Common myeloid progenitor, CD34-positive (primary cell): ENCODE results near the gene NOTCH2.
"Not testable (repeated sequence)": the region's sequence is repeated elsewhere in the genome, so short reads cannot be mapped to it uniquely, and the experiment has no call there.

Experiments
- CTCF ChIA-PET: fragments of 350-600 bp; sonication (Branson Sonifier 250); formaldehyde crosslinking; loops from one replicate; lab custom pipeline; 2021; ENCODE audit warnings: antibody characterized with exemption; lab: Charles Lee
- POLR2A ChIA-PET: fragments of 350-600 bp; sonication (Branson Sonifier 250); formaldehyde crosslinking; loops from one replicate; lab custom pipeline; 2021; ENCODE audit warnings: antibody characterized with exemption; lab: Charles Lee
- DNase-seq, 3 donors: peaks; one replicate each; pipeline versions ENCODE4 v3.0.0 to v3.0.0-alpha.2; 2013
- H3K27ac ChIP-seq, 2 experiments: 1 replicate in 1 of 2; 2 replicates in 1 of 2; pipeline ENCODE4 v1.7.0; 2013; ENCODE audit warnings: inconsistent platforms in 2 of 2, low read length in 2 of 2, mild to moderate bottlenecking in 2 of 2, low read depth in 1 of 2, moderate library complexity in 1 of 2; ENCODE audit not compliant: severe bottlenecking in 2 of 2, insufficient read depth in 1 of 2, poor library complexity in 1 of 2
- H3K27me3 ChIP-seq, 5 experiments: replicated peaks in 2 of 5; 1 replicate in 3 of 5; 2 replicates in 2 of 5; pipeline versions ENCODE4 v1.6.1 to v1.7.0; 2013; ENCODE audit warnings: low read length in 4 of 5, mild to moderate bottlenecking in 2 of 5, moderate library complexity in 2 of 5, inconsistent platforms in 1 of 5; ENCODE audit not compliant: insufficient read depth in 5 of 5, control insufficient read depth in 4 of 5
- H3K36me3 ChIP-seq, 4 experiments: 1 replicate in 2 of 4; 2 replicates in 2 of 4; pipeline versions ENCODE4 v1.6.1 to v1.7.0; 2013; ENCODE audit warnings: low read length in 3 of 4, control low read depth in 1 of 4, mild to moderate bottlenecking in 1 of 4; ENCODE audit not compliant: control insufficient read depth in 4 of 4, insufficient read depth in 4 of 4
- H3K4me1 ChIP-seq, 4 experiments: 1 replicate in 3 of 4; 2 replicates in 1 of 4; pipeline versions ENCODE4 v1.6.1 to v1.7.1; 2013; ENCODE audit warnings: low read length in 3 of 4, mild to moderate bottlenecking in 3 of 4, control low read depth in 1 of 4, inconsistent platforms in 1 of 4, moderate library complexity in 1 of 4; ENCODE audit not compliant: control insufficient read depth in 4 of 4, insufficient read depth in 4 of 4; ENCODE audit errors: control extremely low read depth in 1 of 4
- H3K4me3 ChIP-seq, 7 experiments: 1 replicate in 4 of 7; 2 replicates in 3 of 7; pipeline versions ENCODE4 v1.5.1 to v1.7.0; 2013; ENCODE audit warnings: mild to moderate bottlenecking in 7 of 7, low read length in 6 of 7, moderate library complexity in 6 of 7, inconsistent platforms in 2 of 7, low read depth in 2 of 7, control low read depth in 1 of 7; ENCODE audit not compliant: insufficient read depth in 4 of 7, control insufficient read depth in 1 of 7; ENCODE audit errors: extremely low read depth in 1 of 7
- H3K9me3 ChIP-seq, 5 experiments: 1 replicate in 4 of 5; 2 replicates in 1 of 5; pipeline versions ENCODE4 v1.6.1 to v1.7.1; 2013; ENCODE audit warnings: low read length in 4 of 5, mild to moderate bottlenecking in 2 of 5, inconsistent platforms in 1 of 5, low read depth in 1 of 5, moderate library complexity in 1 of 5; ENCODE audit not compliant: control insufficient read depth in 4 of 5, insufficient read depth in 2 of 5; ENCODE audit errors: control extremely low read depth in 1 of 5
- WGBS: methylation state at CpG from one replicate; pipeline ENCODE4 v1.1.5; 2013; ENCODE audit not compliant: insufficient coverage; 5-methylcytosine and 5-hydroxymethylcytosine counted together

The NOTCH2 gene

GRCh38 chr1:119975582-119976254, 93.7 kb downstream of the NOTCH2 start:
- H3K27me3 ChIP-seq, H3K4me3 ChIP-seq, H3K9me3 ChIP-seq, CTCF ChIA-PET, H3K27ac ChIP-seq, POLR2A ChIA-PET, DNase-seq: not testable (repeated sequence)
- Histone ChIP-seq H3K4me1 (peaks cover 0 to 13% (median 6%) of the 10 kb centered on the region in 4 experiments), H3K36me3 (peaks cover 4 to 13% (median 8%) of the 10 kb centered on the region in 4 experiments)
- WGBS, result 100% methylated on average over 3 of the region's 5 CpGs

- peak in 2 of 3 donors; percentile 46 to 56 for DNase-seq
- H3K9me3 ChIP-seq, result no peaks in the 10 kb centered on the region
- ChIA-PET CTCF (no interaction called here), POLR2A (no interaction called here)
- H3K27me3 ChIP-seq, result no peaks in the 10 kb centered on the region
- H3K4me3 ChIP-seq, result no peak overlapping the region
- H3K27ac ChIP-seq, result no peak overlapping the region
- peaks cover 0 to 13% (median 6%) of the 10 kb centered on the region in 4 experiments for H3K4me1 ChIP-seq
- H3K36me3 ChIP-seq, result peaks cover 4 to 15% (median 10%) of the 10 kb centered on the region in 4 experiments
- 100% methylated on average over 2 of the region's 2 CpGs for WGBS
Measured at GRCh38 chr1:119975006-119975405, 94.5 kb downstream of the NOTCH2 start.

GRCh38 chr1:119974013-119974412, 95.4 kb downstream of the NOTCH2 start:
- H3K4me1 ChIP-seq, result peaks cover 0 to 13% (median 5%) of the 10 kb centered on the region in 4 experiments
- H3K27ac ChIP-seq, result no peak overlapping the region
- H3K4me3 ChIP-seq, result no peak overlapping the region
- CTCF ChIA-PET, result interaction anchor here (0.7 to 1.6 kb wide), 2 partner anchors 13 to 24 kb away, joined by 3 to 6 read pairs; no protein-coding TSS in a partner anchor
- no peak for DNase-seq
- peaks cover 11 to 23% (median 12%) of the 10 kb centered on the region in 4 experiments for H3K36me3 ChIP-seq
- POLR2A ChIA-PET, result no interaction called here
- no peaks in the 10 kb centered on the region for H3K9me3 ChIP-seq
- H3K27me3 ChIP-seq, result no peaks in the 10 kb centered on the region

GRCh38 chr1:119971710-119972570, 97.5 kb downstream of the NOTCH2 start:
- DNase-seq, result no peak
- H3K27ac ChIP-seq, result no peak overlapping the region
- 96% methylated on average over 4 of the region's 4 CpGs for whole genome bisulfite sequencing
- no peaks in the 10 kb centered on the region for H3K27me3 ChIP-seq
- no peak overlapping the region for H3K4me3 ChIP-seq
- no peaks in the 10 kb centered on the region for H3K9me3 ChIP-seq
- H3K4me1 ChIP-seq, result peaks cover 2 to 13% (median 6%) of the 10 kb centered on the region in 4 experiments
- peaks cover 16 to 32% (median 21%) of the 10 kb centered on the region in 4 experiments for H3K36me3 ChIP-seq
- ChIA-PET CTCF (interaction anchor here (1.2 to 1.4 kb wide), 2 partner anchors 10 to 12 kb away, joined by 3 to 4 read pairs; no protein-coding TSS in a partner anchor), POLR2A (no interaction called here)

- Histone ChIP-seq H3K9me3 (no peaks in the 10 kb centered on the region), H3K4me1 (peaks cover 0 to 10% (median 6%) of the 10 kb centered on the region in 4 experiments), H3K27ac (no peak overlapping the region), H3K27me3 (no peaks in the 10 kb centered on the region), H3K4me3 (no peak overlapping the region), H3K36me3 (peaks cover 36 to 56% (median 42%) of the 10 kb centered on the region in 4 experiments)
- CTCF ChIA-PET, result interaction anchor here (0.6 to 2.8 kb wide), 14 partner anchors 13 to 1746 kb away, joined by 3 to 17 read pairs (median 4); no protein-coding TSS in a partner anchor
- POLR2A ChIA-PET, result no interaction called here
- no CpG with 5 or more reads among the region's 1 CpG for WGBS
- DNase-seq, result no peak
Measured at GRCh38 chr1:119968601-119969000, 100.9 kb downstream of the NOTCH2 start.

- no CpG with 5 or more reads among the region's 1 CpG for WGBS
- Histone ChIP-seq H3K36me3 (peaks cover 40 to 60% (median 45%) of the 10 kb centered on the region in 4 experiments), H3K4me3 (no peak overlapping the region), H3K27ac (no peak overlapping the region), H3K4me1 (peaks cover 0 to 4% (median 4%) of the 10 kb centered on the region in 4 experiments), H3K27me3 (no peaks in the 10 kb centered on the region), H3K9me3 (no peaks in the 10 kb centered on the region)
- DNase-seq, result peak; percentile 78 to 89 (median 87)
- ChIA-PET POLR2A (no interaction called here), CTCF (interaction anchor here (0.7 to 2.8 kb wide), 16 partner anchors 13 to 161 kb away, joined by 3 to 17 read pairs (median 4); no protein-coding TSS in a partner anchor)
Measured at GRCh38 chr1:119968068-119968492, 101.4 kb downstream of the NOTCH2 start.
